ENCODE measurements around the gene PPP2R2B.

Gene PPP2R2B

GRCh38 chr5:146778795-146779194 is 99.8 kb downstream of the PPP2R2B start:
- no peak for DNase-seq

DNA sequence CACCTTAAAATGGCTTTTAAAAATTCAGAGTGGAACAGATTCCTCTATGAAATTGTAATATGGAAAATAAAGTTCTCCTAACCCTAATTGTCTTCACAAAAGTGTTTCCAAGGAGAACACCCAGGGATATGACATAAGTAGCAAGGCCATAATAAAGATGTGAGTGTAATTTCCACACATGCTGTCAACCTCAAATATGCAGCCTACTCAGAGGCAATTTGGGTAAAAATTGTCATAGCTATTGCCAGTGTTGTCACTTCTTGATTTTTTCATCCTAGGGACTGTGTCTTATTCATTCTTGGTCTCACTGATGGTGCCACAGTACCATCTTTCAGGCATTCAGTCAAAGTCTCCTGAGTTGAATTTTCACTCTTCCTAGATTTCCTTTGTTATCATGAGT is 100.3 kb downstream of the PPP2R2B start:
- DNase-seq, result no peak

DNA sequence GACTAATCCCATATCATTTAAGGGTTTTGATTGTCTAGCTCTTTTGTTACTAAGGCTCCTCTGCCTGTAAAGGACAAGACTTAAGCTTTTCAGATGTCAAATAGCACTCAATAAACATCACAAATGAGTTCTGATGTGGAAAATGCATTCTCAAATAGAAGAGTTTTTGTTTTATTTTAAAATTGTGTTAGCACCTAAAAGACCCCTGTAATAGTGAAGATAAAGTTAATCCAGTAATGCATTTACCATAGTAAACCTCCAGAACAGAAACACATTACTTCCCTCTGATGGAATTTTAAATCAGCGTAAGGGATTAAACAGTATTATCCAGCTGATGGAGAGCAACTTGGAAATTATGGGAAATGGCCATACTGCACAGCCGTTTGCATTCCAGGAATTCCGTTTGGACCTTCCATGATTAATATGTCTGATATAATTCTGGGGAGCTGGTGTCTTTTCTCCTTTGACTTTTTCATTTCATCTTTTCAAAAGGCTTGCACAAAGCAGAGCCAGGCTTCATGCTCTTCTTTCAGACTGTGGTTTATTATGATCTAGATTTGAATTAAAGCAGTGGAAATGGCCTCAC is 105.6 kb downstream of the PPP2R2B start:
- DNase-seq, result no peak

DNA sequence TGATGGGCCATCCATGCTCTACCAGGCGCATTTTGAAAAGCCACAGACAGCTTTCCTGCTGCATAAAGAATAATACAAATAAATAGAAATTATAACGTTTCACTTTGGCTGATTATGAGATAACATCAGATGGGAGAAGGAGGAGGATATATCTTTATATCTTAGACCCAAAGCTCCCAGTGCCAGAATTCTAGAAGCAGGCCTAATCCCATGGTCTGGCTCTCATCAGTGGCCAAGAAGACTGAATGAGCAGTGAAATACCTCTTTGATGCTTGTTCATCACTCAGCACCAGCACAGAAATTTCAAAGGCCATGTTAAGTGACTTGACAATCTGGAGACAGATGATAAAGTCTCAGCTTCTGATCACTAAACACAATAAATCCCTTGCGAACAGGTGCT is 107.6 kb downstream of the PPP2R2B start:
- no peak for DNase-seq

DNA sequence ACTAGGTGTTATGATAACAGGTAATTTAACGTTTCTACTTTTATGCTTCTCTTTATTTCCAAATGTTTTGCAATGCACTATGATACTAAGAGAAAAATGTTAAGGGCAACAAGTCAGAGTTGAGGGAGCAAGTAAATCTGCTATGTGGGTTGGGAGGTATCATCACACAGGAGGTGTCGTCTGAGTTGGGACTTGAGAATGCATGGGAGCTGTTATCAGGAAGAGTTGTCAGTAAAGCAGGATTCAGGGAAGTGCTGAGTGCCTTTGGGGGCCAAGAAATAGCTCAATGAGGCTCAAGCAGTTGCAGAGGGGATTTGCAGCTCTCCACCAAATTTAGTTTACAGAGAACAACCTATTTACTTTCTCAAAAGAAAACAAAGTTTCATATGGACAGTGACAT is 108.0 kb downstream of the PPP2R2B start:
- DNase-seq, result no peak

GRCh38 chr5:146767534-146767933 is 111.0 kb downstream of the PPP2R2B start:
- no peak for DNase-seq

- DNase-seq, result no peak
Observed at GRCh38 chr5:146766013-146766412, 112.5 kb downstream of the PPP2R2B start.

DNA sequence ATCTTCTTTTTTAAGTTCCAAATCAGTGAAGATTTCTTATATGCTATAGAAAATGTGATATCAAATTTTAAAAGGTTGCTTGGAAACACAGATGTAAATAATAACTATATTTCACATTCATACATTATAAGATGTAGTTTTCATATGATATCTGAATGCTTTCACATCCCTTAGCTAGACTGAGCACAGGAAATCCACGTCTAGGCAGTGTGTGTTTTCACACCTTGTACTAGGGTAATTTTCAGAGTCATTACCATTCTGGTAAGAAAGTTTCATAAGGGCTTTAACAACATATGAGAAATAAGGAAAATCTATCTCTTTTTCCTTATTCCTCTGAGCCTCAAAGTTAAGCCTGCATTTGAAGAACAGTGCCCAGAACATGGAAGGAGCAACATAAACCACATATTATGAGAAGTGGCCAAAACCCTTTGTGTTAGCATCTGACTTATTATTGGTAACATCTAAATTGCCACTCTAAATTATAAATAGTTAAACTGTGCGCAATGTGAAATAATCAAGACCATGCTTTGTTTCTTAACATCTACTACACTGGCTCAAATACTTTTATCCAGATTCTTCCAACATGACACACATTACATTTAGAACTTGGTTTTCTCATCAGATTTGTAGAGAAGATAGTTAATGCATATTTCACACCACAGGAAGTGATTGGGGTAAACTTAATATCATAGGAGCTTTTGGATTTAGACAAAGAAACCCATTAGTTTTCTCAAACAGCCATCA is 113.3 kb downstream of the PPP2R2B start:
- no peak for DNase-seq

DNA sequence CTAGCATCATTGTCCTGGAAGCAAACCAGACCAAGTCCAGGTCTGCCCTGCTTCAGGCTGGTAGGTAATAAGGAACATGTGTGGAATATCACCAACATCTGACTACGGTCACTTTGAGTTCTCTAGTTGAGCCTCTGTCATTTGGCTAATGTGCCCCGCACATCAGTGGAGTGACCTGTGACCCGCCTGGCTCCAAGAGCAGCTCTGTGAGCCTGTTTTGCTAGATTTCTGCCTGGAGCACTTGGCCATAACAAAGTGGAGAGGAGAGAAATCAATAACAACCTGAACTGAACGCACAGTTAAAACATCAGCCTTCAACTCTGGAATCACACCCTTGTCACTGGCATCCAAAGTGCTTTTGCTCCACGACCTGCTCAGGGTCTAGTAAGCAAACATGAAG is 115.7 kb downstream of the PPP2R2B start:
- DNase-seq, result no peak

- no peak for DNase-seq
Observed at GRCh38 chr5:146761811-146762210, 116.7 kb downstream of the PPP2R2B start.

DNA sequence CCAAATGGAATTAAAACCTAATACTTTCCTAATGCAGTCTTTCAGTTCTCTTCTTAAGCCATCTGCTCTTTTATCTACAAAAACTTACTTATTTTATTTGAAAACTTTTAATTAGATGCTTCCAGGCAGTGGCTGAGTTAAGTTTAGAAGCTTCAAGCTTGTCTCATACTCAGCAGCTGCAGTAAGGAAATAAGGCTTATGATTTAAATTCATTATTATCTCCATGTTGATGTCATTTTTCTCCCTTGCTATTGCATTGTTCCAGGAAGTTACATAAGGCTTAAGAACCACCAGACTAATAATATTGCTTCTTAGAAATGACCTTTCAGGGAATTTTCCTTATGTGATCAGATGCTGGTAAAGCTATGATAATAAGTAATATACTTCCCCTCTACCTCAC is 119.6 kb downstream of the PPP2R2B start:
- DNase-seq, result no peak

DNA sequence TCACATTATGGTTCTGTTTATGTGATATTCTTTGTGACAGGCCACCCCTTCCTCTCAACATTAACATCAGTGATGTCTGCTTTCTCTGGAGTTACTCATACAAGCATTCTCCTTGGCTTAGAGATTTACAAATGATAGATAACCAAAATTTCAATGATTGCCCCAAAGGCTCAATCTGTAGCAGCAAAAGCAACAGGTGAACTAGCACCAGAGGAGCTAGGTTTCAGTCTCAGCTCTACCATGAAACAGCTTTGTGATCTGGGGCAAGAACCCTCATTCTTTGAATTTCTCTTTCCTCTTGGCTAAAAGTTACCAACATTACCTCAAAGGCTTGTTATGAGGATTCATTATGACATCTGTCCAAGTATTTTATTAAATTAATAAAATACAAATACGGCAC is 120.5 kb downstream of the PPP2R2B start:
- no peak for DNase-seq

DNA sequence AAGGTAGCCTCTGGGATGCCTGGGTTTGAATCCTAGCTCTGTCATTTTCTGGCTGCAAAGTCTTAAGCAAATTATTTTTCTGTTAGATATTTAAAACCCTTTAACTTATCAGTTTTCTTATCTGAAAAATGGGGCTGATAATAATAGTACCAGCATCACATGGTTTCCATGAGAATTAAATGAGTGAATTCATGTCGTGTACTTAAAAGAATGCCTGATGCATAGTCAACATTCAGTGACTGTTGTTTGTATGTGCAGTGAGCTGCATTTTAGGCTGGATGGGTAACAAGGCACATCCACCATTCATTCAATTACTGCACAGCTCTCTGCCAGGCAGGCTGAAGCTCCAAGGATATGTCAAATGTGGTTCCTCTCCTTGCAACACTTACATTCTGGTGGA is 122.0 kb downstream of the PPP2R2B start:
- no peak for DNase-seq

- DNase-seq, result no peak
Observed at GRCh38 chr5:146755793-146756192, 122.8 kb downstream of the PPP2R2B start.

- no peak for DNase-seq
Observed at GRCh38 chr5:146754621-146755020, 123.9 kb downstream of the PPP2R2B start.

GRCh38 chr5:146753641-146754040 is 124.9 kb downstream of the PPP2R2B start:
- no peak for DNase-seq

GRCh38 chr5:146751781-146752401 is 126.7 kb downstream of the PPP2R2B start:
- DNase-seq, result no peak

- no peak for DNase-seq
Observed at GRCh38 chr5:146751054-146751453, 127.5 kb downstream of the PPP2R2B start.

- no peak for DNase-seq
Observed at GRCh38 chr5:146748533-146748932, 130.0 kb downstream of the PPP2R2B start.

DNA sequence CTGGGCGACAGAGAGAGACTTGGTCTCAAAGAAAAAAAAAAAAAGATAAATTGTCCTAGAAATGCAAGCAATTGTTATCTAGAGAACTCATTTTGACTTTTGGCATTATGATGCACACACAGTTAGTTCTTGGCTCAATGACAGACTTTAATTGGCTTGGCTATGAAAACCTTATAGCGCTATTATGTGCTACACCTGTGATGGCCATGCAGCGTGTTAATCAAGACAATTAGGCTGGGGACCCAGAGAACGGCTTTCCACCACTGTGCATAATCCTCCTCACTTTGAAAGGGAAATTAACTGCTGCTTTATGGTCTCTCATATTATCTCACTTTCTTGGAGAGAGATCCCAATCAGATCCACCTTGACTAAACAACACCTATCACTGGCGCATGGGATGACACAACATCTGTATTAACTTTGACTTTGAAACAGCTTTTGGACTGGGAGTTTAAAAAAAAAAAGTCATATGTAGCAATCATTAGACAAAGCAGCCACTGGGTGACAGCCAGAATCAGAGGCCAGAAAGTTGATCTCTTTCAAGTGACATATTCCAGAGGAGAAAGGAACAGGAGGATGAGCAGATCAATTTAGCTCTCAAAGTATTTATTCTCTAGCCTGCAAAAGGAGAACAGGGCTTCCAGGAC is 132.5 kb downstream of the PPP2R2B start:
- DNase-seq, result no peak

- no peak for DNase-seq
Observed at GRCh38 chr5:146744068-146744745, 134.3 kb downstream of the PPP2R2B start.

DNA sequence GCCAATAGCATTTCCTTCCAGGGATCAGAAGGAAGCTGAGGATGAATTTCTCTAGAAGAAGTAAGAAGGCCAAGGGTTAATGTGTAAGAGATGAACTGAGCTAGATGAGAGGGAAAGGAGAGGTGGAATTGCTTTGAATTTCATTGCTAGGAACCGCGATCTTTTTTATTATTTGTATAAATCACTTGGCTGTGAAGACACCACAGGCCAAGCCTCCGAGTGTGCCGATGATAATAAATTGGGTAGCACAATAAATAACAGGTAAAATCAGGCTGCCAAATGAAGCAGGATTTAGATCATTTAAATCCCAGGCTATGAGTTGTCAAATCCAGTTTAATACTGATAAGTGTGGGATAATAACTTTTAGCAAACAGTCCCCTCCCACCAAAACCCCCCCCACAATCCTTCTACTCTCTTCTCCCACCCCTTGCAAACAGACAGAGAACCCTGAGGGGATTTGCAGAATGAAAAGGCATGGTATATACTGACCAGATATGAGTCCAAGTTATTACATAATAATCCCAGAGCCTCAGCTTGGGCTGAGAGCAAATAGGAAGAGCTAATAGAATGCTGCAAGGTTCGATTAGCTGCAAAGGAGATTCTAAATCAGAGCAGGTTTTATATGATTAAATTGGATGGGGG is 143.5 kb downstream of the PPP2R2B start:
- no peak for DNase-seq

DNA sequence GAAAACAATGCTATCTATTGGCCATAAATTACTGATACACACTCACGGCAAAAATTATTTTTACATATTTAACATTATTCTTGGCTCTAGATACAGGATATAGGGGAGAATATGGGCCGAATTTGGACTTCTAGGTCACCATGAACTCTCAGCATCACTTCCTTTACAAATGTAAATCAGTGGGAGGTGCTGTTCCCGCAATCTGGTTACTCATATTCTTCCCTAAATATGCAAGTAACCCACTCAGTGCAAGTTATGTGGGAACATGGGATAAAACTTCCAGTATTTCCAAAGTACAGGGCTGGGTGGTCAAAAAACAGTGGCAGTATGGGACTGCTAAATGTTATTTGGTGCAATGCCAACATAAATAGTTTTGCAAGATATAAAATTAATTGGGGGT is 145.6 kb downstream of the PPP2R2B start:
- DNase-seq, result no peak

All from NCI-H226 (cell line).